ENCODE measurements around the gene RBM4B.

Gene RBM4B

GRCh38 chr11:66686801-66687750 is 9.4 kb upstream of the RBM4B start:
- no peak for DNase-seq (ENCODE audit: low spot score)

- no peak for DNase-seq (ENCODE audit: low spot score)
Observed at GRCh38 chr11:66686100-66686785, 8.6 kb upstream of the RBM4B start.

GRCh38 chr11:66685276-66686099 is 7.8 kb upstream of the RBM4B start:
- no peak for DNase-seq (ENCODE audit: low spot score)

- no peak for DNase-seq (ENCODE audit: low spot score)
Observed at GRCh38 chr11:66684635-66685034, 6.9 kb upstream of the RBM4B start.

- DNase-seq (ENCODE audit: low spot score), result no peak
Observed at GRCh38 chr11:66683877-66684276, 6.2 kb upstream of the RBM4B start.

- no peak for DNase-seq (ENCODE audit: low spot score)
Observed at GRCh38 chr11:66680966-66681645, 3.4 kb upstream of the RBM4B start.

GRCh38 chr11:66676931-66677598 is 622 bp downstream of the RBM4B start:
- no peak for DNase-seq (ENCODE audit: low spot score)

GRCh38 chr11:66676282-66676919 is 1.3 kb downstream of the RBM4B start:
- DNase-seq (ENCODE audit: low spot score), result peak; percentile 39

- DNase-seq (ENCODE audit: low spot score), result no peak
Observed at GRCh38 chr11:66674964-66675602, 2.6 kb downstream of the RBM4B start.

- DNase-seq (ENCODE audit: low spot score), result no peak
Observed at GRCh38 chr11:66670816-66671215, 6.9 kb downstream of the RBM4B start.

- DNase-seq (ENCODE audit: low spot score), result no peak
Observed at GRCh38 chr11:66665369-66665768, 12.3 kb downstream of the RBM4B start.

- no peak for DNase-seq (ENCODE audit: low spot score)
Observed at GRCh38 chr11:66663741-66664296, 13.9 kb downstream of the RBM4B start.

- peak; percentile 52 for DNase-seq (ENCODE audit: low spot score)
Observed at GRCh38 chr11:66659763-66660162, 17.9 kb downstream of the RBM4B start.

- no peak for DNase-seq (ENCODE audit: low spot score)
Observed at GRCh38 chr11:66653123-66653522, 24.6 kb downstream of the RBM4B start.

GRCh38 chr11:66652651-66653050 is 25.0 kb downstream of the RBM4B start:
- no peak for DNase-seq (ENCODE audit: low spot score)

- DNase-seq (ENCODE audit: low spot score), result no peak
Observed at GRCh38 chr11:66651016-66651415, 26.7 kb downstream of the RBM4B start.

- no peak for DNase-seq (ENCODE audit: low spot score)
Observed at GRCh38 chr11:66649903-66650302, 27.8 kb downstream of the RBM4B start.

GRCh38 chr11:66646828-66647227 is 30.9 kb downstream of the RBM4B start:
- DNase-seq (ENCODE audit: low spot score), result no peak

- no peak for DNase-seq (ENCODE audit: low spot score)
Observed at GRCh38 chr11:66643745-66644437, 33.8 kb downstream of the RBM4B start.

All from NAMALWA (cell line).